NCI-H1436 treated with DMSO at 0.1 percent for 48 hours (cell line): Measurements from ENCODE around the gene MAP3K3.

ENCODE experiments used
- DNase-seq: peaks from one replicate; lab custom pipeline; 2025; lab: John Stamatoyannopoulos, UW

The MAP3K3 gene

DNA sequence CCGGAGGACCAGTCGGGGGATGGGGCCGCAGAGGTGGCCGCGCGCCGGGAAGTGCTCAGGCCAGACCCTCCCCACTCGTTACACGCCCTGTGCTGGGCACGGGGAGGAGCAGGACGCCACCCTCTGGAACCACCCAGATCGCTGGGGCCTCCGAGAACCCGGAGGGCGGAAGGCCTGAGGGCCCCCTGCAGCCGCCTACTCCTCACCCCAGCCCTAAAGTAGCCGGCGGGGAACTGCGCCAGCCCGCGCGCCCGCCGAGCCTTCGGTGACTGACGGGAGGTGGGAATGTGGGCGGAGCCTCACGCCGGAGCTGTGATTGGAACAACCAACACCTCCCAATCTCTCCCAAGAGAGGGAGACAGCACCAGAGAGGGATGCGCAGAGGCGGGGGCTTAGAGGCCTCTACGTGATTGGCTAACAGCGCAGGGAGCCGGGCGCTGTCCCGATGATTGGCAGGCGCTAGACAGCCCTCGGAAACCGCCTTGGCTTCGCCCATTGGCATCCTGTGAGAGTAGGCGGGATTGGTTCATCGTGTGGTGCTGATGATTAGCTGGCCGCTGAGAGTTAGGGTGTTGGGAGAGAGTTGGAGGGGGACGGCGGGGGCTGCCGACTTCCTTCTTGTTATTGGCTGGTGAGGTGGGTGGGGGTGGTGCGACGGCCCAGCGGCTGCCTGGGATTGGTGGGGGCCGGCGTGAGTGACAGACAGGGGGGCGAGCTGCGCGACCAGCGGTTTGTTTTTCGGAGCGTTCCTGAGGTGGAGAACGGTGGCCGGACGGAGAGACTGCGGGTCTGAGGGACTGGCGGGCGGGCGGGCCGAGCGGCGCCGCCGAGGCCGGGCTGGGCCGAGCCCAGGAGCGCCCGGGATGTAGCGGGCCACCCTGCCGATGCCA, at the start of gene MAP3K3:
Gene MAP3K3, plus strand, starts transcription at position 734 of the 890 bp plus-strand sequence. CDS start 343 bp downstream, outside the sequence.
- peak; percentile 100 for DNase-seq

DNA sequence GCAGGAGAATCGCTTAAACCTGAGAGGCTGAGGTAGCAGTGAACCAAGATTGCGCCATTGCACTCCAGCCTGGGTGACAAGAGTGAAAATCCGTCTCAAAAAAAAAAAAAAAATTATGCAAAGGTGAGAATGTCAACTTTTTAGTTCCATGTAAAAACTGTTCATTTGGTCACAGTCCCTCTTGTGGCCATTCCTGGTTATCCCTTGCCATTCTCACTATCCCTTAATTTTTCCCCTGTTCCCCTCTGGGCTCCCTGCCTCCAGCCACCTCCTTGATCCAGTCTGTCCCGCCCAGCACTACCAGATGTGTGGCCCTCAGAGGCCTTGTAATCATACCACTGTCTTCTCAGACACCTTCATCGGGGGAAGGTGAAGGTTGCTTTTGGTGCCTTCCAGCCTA, 48.6 kb upstream of the MAP3K3 start:
- DNase-seq = no peak

DNA sequence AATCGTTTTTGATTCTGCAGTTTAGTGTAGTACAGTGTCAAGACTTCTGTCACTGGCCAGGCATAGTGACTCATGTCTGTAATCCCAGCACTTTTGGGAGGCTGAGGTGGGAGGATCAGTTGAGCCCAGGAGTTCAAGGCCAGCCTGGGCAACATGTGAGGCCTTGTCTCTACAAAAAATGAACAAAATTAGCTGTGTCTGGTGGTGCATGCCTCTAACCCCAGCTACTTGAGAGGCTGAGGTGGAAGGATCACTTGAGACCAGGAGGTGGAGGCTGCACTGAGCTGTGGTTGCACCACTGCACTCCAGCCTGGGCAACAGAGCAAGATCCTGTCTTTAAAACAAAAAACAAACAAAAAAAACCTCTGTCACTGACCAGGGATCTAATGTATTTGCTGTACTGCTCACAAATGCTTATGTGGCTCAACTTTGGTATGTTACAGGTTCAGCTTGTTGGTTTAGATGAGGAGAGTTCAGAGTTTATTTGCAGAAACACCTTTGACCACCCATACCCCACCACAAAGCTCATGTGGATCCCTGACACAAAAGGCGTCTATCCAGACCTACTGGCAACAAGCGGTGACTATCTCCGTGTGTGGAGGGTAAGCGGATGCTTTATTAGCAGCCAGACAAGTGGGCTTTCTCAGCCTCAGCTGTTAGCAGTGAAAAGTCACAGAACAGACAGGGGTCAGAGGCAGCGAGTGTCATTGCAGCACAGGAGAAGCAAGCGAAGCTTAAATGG, 44.0 kb upstream of the MAP3K3 start:
- no peak for DNase-seq

DNA sequence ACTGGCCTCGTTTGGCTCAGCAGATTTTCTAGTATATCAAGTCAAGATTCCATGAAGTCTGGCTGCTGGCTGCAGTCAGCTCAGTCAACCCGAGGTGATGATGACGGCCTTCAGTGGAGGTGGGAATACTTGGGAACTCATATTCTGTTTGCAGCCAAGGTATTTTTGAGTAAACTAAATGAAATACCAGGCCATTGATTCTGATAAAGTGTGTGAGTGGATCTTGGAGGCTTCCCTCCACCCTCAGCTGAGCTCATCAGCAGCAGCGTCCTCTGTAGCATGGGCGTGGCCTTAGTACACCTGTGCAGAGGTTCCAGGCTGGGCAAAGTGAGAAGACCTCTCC, 43.5 kb upstream of the MAP3K3 start:
- DNase-seq = no peak

DNA sequence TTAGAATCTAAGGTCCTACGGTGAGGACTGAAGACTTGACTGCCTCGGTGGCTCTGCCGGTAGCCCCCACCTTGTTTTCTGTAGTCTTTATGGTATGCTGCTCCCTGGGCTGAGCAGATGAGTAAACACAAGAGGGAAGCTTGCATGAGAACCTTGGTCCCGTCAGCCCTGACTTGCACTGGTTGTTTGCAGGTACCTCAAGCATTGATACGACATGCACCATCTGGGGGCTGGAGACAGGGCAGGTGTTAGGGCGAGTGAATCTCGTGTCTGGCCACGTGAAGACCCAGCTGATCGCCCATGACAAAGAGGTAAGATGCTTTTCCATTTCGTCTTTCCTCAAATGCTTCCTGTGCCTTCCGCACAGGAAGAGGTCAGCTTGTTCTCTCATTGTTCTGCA, 42.6 kb upstream of the MAP3K3 start:
- DNase-seq = no peak

DNA sequence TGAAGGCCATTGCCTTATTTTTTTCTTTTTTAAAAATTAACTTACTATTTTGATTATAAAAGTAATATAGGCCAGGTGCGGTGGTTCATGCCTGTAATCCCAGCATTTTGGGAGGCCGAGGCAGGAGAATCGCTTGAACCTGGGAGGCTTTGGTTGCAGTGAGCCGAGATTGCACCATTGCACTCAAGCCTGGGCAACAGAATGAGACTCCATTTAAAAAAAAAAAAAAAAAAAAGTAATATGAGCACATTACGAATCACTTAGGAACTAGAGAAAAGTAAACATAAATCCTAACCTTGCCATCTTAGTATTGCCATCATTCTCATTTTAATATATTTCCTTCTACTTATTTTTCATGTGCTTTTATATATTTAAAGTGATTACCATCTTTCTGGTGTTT, 34.4 kb upstream of the MAP3K3 start:
- DNase-seq = no peak

DNA sequence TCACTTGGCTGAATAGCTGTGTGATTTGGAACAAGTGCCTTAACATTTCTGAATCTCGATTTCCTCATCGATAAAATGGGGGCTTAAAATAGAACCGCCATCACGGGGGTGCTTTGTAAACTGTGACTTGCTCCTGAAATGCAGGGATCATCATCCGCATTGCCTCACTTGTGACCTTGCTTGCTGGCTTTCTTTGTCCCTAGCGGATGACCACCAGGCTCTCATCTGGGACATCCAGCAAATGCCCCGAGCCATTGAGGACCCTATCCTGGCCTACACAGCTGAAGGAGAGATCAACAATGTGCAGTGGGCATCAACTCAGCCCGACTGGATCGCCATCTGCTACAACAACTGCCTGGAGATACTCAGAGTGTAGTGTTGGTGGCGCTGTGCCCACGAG, 33.4 kb upstream of the MAP3K3 start:
- no peak for DNase-seq

DNA sequence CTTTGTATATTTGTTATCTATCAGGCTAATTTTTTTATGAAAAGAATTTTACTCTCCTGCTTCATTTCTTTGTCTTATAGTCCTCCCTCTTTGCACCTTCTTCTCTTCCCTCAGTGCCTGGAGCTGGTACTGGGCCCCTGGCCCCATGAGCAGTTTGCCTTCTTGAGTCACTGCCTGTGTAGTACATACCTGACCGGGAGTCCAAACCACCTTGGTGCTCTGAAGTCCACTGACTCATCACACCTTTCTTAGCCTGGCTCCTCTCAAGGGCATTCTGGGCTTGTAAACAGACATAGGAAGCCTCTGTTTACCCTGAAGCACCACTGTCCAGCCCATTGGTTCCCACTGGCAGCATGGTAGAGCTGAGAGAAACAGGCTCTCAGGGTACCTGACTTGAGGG, 32.6 kb upstream of the MAP3K3 start:
- DNase-seq = no peak

DNA sequence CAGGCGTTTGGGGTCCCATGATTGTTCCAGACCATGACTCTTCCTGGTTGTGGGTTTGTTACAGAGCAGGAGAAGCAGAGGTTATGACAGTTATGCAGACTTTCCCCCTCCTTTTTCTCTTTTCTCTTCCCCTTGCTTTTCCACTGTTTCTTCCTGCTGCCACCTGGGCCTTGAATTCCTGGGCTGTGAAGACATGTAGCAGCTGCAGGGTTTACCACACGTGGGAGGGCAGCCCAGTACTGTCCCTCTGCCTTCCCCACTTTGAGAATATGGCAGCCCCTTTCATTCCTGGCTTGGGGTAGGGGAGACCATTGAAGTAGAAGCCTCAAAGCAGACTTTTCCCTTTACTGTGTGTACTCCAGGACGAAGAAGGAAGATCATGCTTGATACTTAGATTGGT, 29.4 kb upstream of the MAP3K3 start:
- no peak for DNase-seq

DNA sequence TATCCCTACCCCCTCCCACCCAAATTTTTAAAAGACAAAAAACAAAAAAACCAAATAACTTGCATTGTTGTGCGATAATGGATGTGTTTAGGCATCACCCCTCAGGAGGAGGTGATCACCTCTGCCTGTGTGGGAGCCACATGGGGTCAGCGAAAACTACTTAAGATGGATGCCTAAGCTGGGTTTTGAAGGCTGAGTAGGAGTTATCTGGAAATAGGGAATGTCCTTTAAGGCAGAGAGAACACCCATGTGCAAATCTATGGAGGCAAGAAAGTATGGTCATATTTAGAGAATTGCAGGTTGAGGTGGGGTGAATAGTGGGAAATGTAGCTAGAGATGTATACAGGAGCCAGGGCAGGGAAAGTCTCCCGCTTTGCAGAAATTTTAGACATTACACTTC, 27.1 kb upstream of the MAP3K3 start:
- no peak for DNase-seq

DNA sequence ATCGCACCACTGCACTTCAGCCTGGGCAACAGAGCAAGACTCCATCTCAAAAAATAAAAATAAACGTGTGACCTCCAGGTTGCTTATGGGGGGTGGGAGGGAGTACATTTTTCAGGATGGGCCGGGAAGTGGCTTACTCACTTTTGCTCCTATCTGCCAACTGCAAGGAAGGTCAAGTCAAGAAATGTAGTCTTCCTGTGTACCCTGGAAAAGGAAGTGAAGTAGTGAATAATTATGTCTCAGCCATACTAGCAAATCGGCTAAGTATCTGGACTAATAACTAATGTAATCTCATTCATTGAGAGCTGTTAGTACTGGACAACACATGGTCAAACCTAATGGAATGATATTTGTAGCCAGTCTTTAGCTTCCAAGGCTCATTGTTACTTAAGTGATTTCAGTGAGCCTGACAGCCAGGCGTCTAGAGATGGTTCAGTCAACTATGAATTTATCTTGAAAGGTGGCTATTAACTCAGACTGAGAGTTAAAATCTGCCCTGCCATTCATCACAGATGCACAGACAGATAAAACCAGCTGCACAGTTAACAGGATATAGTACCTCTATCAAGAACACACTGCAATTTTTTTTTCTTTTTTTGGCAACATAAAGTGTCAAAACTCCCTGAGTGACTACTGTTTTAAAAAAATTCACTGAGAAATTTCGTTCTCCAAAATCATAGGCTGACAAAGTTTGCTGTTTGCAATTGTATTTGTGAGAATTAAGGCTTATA, 25.2 kb upstream of the MAP3K3 start:
- no peak for DNase-seq

DNA sequence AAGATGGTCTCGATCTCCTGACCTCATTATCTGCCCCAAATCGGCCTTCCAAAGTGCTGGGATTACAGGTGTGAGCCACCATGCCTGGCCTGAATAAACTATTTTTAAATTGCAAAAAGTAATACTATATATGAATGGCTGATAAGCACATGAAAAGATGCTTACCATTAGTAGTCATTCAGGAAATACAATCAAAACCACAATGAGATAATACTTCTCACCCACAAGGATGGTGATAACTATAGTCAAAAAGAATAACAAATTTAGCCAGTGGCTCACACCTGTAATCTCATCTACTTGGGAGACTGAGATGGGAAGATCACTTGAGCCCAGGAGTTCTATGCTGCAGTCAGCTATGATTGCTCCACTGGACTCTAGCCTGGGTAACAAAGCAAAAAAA, 23.9 kb upstream of the MAP3K3 start:
- DNase-seq = no peak

DNA sequence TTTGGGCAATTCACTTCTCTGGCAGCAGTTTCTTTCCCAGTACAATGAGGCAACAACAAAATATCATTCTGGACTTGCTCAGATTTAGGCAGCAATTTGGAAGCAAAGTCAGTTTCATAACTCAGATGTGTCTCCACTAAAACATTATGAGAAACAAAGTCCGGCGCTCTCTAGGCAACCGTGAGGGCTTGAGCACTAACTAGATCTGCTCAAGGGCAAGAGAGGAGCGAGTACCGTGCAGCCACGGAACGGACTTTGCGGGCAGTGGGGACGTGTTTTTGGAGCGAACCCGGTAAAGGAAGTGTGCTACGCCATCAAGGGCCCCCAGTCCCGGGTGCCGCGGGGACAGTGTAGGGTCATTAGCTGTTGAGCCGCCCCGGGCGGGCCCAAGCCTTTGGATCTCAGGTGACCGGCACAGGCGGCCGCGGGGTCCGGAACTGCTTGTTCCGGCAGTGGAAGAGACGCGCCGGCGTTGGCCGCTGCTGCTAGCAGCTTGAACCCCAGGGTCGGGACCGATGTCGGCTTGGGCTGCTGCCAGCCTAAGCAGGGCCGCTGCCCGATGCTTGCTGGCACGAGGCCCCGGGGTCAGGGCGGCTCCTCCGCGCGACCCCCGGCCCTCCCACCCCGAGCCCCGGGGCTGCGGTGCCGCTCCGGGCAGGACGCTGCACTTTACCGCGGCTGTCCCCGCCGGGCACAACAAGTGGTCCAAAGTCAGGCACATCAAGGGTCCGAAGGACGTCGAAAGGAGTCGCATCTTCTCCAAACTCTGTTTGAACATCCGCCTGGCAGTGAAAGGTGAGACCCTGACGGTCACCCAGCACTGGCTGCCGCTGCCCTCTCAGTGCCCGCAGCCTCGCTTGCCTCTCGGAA, 21.4 kb upstream of the MAP3K3 start, which contains the start of gene TACO1:
Gene TACO1, plus strand, starts transcription at position 327 of the 870 bp plus-strand sequence. Its CDS starts 189 bp downstream, at position 516.
- DNase-seq = peak; percentile 15

DNA sequence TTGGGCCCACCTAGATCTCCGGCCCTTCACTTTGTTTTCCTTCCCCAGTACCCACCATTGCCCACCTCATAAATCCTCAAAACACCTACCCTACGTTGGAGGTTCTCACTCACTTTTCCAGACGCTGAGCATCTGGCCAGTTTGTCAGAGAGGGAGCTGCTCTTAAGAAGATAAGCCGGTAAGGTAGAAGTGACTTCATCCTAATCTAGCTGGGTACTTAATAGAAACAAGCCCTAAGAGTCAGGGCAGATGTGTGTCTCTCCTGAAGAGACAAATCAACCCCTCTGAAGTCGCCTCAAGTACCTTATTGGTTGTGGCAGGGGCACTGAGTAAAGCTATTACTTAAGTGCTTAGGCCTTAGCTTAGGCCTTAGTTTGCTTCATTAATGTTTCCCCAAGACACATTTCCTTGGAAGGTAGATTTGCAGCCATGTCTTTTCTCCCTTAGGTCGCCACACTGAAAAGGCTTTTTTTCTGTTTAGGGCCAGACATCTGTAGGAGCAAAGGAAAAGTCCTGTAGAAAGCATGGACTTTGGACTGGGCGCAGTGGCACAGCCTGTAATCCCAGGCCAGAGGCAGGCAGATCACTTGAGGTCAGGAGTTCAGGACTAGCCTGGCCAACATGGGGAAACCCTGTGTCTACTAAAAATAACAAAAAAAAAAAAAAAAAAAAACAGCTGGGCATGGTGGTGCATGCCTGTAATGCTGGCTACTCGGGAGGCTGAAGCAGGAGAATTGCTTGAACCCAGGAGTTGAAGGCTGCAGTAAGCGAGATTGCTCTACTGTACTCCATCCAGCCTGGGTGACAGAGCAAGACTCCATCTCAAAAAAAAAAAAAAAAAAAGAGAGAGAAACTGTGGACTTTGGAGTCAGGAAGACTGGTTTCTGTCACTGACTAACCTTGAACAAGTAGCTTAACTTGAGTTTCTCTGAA, 20.5 kb upstream of the MAP3K3 start:
- DNase-seq = no peak

DNA sequence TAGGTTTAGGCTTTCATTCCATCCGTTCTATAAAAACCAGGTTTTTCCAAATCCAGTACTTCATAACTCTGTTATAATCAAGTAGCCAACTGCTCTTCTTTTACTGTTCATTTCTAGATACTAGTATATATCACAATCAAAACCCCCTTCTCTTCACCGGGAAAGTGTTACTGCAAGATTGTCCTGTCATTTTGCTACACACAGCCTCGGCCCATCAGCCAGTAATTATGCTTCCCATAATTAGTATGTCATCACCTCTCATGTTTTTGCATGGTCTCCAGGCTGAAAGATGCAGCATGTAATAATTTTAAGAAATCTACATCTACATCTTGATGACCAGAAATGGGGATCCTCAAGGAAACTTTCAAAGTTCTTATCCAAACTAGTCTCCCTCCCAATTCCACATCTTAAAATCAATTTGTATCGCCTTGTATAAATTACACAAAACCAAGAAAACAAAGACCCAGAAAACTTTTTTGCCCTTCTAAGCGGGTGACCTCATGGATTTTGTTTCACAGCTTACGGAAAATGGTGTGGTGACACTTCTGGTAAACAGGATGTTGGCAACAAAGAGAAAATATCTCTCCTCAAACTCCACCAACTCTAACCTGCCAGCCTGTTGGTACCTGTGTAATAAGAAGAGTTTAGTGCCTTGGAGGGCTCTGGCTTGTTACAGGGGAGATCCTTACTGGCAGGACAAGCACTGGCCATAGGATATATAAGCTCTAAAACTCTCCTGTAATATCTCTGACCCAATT, 12.2 kb upstream of the MAP3K3 start:
- DNase-seq = no peak

DNA sequence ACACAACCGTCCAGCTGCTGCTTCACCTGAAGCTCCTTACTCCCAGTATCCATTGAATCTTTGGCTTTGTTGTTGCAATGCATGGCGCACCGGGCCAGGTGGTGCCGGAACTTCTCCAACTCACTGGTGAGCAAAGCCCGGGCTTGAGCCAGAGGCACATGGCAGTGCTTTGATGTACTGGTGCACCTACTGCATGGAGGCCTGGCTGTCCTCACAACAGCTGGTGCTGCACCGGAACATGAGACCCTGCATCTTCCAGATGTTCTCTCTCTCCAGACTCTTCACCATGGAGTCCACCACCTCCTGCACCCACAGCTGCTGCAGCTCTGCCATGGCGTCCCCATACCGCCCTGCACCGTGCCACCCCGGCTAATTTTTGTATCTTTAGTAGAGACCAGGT, 11.4 kb upstream of the MAP3K3 start:
- DNase-seq = no peak

DNA sequence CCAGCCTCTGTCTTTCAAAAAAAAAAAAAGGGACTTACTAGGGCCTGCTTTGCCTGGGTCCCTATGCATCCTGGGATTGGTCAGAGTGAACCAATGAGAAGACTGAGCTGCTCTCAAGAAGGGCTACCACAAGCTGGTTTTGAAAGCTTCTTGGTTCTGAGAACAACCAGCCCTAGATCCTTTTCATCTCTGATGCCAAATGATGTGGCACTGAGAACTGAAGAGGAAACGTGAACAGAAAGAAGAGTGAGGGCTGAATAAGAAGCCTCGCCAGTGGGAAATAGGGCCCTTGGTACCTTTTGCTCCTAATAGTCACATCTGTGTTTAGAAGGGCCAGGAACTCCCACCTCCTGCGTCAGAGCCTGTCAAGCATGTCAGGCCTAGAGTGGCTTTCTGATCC, 10.9 kb upstream of the MAP3K3 start:
- no peak for DNase-seq

DNA sequence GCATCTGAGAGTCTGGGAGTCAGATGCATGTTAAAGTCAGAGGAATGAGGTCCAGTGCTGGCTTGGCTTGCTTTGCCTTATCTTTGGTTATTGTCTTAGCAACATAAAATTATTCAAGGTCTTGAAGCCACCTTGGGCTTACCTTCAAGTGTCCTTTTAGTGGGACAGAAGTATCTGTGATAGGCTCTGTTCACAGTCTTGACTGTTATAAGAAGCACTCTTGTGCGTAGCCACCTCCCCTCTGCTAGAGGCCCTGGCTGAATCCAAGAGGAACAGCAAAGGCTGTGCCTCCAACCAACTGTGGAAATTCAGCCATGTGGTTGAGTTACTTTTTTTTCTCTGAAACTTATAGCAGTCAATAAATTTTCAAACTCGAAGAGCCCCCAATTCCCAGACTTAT, 8.6 kb upstream of the MAP3K3 start:
- DNase-seq = no peak

DNA sequence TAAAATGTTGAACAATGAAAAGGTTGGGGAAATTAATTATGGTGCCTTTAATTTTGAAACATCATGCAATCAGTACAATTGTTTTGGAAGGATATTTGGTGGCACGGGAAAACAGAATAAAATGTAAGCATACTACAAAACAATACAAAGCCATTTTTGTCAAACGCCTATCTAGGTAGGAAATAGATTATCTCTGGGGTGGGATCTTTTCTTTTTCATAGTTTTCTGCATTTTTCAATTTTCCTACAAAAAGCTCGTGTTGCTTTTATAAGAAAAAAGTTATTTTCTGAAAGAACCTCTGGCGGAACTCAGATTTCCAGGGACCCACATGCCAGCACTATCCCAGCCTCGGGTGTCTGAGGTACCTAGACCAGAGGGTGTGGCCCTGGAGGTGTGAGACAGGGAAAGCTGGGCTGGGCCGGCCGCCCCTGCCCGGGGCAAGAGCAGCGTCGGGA, 961 bp upstream of the MAP3K3 start:
- DNase-seq = no peak
